H1 (cell line): ENCODE measurements around the gene ZNRF3. TPM values are rescaled to one million over a fixed set of nuclear protein-coding genes. Genes with fewer than 3 reads are reported as not detected.

Source experiments
- ASH2L ChIP-seq: fragments of 200-600, 300-600 bp; sonication (generic); IDR thresholded peaks from one replicate; pipeline ENCODE4 v1.7.1; 2017; ENCODE audit warnings: low read length
- CTCF ChIP-seq, 3 experiments: IDR thresholded peaks; 1 replicate in 2 of 3; 2 replicates in 1 of 3; pipeline versions ENCODE4 v1.5.1 to v1.6.1; 2011; ENCODE audit warnings: low read length in 3 of 3, mild to moderate bottlenecking in 3 of 3, inconsistent platforms in 2 of 3, low read depth in 1 of 3, moderate library complexity in 1 of 3; ENCODE audit not compliant: insufficient read depth in 1 of 3; ENCODE audit errors: control extremely low read depth in 1 of 3
- HDAC6 ChIP-seq: IDR thresholded peaks from one replicate; pipeline ENCODE4 v1.7.1; 2012; ENCODE audit warnings: low read depth, mild to moderate bottlenecking, inconsistent platforms, low read length, moderate library complexity
- JUN ChIP-seq: IDR thresholded peaks from 2 replicates; pipeline ENCODE4 v1.6.1; 2011; ENCODE audit warnings: low read depth, mild to moderate bottlenecking, improper control_type of control experiment, low read length
- KDM4A ChIP-seq: IDR thresholded peaks from one replicate; pipeline ENCODE4 v1.7.1; 2012; ENCODE audit warnings: low read depth, mild to moderate bottlenecking, moderate library complexity, low read length, inconsistent platforms; ENCODE audit not compliant: severe bottlenecking
- MAX ChIP-seq: IDR thresholded peaks from 2 replicates; pipeline ENCODE4 v1.6.1; 2012; ENCODE audit warnings: inconsistent platforms
- RNF2 ChIP-seq: fragments of 200-900, 300-1000 bp; sonication (generic); IDR thresholded peaks from 2 replicates; pipeline ENCODE4 v1.7.1; 2016; ENCODE audit warnings: borderline replicate concordance, low read depth, mild to moderate bottlenecking, antibody characterized with exemption, low read length; ENCODE audit not compliant: poor library complexity, severe bottlenecking; ENCODE audit errors: missing control alignments
- polyA plus RNA-seq, 7 experiments: library from polyadenylated mRNA; depleted of rRNA in 3 of 7; stranded (reverse) in 5 of 7; unstranded in 2 of 7; fragments of >200 nt in 5 of 7; fragments of 200-250 nt in 2 of 7; gene quantifications; 1 replicate in 5 of 7; 2 replicates in 1 of 7; 4 replicates in 1 of 7; pipeline versions ENCODE4 v1.2.1 to v1.2.3, GENCODE V29; 2011 to 2013; ENCODE audit warnings: missing spikeins in 2 of 7, mixed read lengths in 2 of 7
- total RNA-seq: library from RNA; stranded (reverse); fragmentation: NEBNext Ultra II Directional; extraction: Animal tissue kit (Norgen Biotek cat#: 25700); gene quantifications from 2 replicates; pipeline ENCODE4 v1.2.1, GENCODE V29; 2021
- TF ChIP-seq, protein P1 (sequence below): fragments of 300-600 bp; sonication (generic); IDR thresholded peaks from 2 replicates; pipeline ENCODE4 v1.7.1; 2012; ENCODE audit warnings: low read length, moderate library complexity, mild to moderate bottlenecking, inconsistent platforms; ENCODE audit not compliant: insufficient replicate concordance

Gene ZNRF3
- total and polyA plus RNA-seq, 2 of the 8 experiments (the other 6 are each of a cell fraction or from before 2014, with no cell fraction given) = 14.1 to 21.7 TPM

DNA sequence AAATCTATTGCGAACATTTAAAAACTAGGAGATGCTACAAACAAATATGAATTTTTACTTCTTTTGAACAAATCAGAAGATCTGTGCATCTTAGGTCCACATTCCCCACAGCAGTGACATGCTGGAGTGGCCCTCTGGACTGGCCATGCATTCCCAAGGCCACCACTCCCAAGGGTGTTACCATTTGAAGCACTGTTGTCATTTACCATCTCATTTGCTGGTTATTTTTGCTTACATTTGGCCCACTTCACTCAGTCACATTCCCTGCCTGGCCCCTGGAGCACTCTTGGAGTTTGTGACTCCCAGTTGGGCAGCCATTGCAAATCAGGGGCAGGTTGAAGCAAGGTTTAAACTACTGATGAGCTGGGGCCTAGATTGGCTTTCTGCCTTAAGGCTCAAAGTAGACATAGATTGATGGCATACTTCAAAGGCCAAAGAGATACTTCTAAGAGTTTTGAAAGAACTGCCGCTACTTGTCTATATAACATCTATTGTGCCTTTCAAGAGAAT, 8.5 kb upstream of the ZNRF3 start (continued):
- TF ChIP-seq, protein P1, sequence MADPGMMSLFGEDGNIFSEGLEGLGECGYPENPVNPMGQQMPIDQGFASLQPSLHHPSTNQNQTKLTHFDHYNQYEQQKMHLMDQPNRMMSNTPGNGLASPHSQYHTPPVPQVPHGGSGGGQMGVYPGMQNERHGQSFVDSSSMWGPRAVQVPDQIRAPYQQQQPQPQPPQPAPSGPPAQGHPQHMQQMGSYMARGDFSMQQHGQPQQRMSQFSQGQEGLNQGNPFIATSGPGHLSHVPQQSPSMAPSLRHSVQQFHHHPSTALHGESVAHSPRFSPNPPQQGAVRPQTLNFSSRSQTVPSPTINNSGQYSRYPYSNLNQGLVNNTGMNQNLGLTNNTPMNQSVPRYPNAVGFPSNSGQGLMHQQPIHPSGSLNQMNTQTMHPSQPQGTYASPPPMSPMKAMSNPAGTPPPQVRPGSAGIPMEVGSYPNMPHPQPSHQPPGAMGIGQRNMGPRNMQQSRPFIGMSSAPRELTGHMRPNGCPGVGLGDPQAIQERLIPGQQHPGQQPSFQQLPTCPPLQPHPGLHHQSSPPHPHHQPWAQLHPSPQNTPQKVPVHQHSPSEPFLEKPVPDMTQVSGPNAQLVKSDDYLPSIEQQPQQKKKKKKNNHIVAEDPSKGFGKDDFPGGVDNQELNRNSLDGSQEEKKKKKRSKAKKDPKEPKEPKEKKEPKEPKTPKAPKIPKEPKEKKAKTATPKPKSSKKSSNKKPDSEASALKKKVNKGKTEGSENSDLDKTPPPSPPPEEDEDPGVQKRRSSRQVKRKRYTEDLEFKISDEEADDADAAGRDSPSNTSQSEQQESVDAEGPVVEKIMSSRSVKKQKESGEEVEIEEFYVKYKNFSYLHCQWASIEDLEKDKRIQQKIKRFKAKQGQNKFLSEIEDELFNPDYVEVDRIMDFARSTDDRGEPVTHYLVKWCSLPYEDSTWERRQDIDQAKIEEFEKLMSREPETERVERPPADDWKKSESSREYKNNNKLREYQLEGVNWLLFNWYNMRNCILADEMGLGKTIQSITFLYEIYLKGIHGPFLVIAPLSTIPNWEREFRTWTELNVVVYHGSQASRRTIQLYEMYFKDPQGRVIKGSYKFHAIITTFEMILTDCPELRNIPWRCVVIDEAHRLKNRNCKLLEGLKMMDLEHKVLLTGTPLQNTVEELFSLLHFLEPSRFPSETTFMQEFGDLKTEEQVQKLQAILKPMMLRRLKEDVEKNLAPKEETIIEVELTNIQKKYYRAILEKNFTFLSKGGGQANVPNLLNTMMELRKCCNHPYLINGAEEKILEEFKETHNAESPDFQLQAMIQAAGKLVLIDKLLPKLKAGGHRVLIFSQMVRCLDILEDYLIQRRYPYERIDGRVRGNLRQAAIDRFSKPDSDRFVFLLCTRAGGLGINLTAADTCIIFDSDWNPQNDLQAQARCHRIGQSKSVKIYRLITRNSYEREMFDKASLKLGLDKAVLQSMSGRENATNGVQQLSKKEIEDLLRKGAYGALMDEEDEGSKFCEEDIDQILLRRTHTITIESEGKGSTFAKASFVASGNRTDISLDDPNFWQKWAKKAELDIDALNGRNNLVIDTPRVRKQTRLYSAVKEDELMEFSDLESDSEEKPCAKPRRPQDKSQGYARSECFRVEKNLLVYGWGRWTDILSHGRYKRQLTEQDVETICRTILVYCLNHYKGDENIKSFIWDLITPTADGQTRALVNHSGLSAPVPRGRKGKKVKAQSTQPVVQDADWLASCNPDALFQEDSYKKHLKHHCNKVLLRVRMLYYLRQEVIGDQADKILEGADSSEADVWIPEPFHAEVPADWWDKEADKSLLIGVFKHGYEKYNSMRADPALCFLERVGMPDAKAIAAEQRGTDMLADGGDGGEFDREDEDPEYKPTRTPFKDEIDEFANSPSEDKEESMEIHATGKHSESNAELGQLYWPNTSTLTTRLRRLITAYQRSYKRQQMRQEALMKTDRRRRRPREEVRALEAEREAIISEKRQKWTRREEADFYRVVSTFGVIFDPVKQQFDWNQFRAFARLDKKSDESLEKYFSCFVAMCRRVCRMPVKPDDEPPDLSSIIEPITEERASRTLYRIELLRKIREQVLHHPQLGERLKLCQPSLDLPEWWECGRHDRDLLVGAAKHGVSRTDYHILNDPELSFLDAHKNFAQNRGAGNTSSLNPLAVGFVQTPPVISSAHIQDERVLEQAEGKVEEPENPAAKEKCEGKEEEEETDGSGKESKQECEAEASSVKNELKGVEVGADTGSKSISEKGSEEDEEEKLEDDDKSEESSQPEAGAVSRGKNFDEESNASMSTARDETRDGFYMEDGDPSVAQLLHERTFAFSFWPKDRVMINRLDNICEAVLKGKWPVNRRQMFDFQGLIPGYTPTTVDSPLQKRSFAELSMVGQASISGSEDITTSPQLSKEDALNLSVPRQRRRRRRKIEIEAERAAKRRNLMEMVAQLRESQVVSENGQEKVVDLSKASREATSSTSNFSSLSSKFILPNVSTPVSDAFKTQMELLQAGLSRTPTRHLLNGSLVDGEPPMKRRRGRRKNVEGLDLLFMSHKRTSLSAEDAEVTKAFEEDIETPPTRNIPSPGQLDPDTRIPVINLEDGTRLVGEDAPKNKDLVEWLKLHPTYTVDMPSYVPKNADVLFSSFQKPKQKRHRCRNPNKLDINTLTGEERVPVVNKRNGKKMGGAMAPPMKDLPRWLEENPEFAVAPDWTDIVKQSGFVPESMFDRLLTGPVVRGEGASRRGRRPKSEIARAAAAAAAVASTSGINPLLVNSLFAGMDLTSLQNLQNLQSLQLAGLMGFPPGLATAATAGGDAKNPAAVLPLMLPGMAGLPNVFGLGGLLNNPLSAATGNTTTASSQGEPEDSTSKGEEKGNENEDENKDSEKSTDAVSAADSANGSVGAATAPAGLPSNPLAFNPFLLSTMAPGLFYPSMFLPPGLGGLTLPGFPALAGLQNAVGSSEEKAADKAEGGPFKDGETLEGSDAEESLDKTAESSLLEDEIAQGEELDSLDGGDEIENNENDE = no peak
- no peak for TF ChIP-seq CTCF (IDR thresholded peaks at IDR 0.05; ENCODE audit: control extremely low read depth in 1 of 3, insufficient read depth in 1 of 3, low read depth in 1 of 3, low read length in 3 of 3)
- TF ChIP-seq MAX = no peak
- no peak for TF ChIP-seq KDM4A
- no peak for TF ChIP-seq ASH2L
- no peak for TF ChIP-seq RNF2
- TF ChIP-seq HDAC6 = no peak
- TF ChIP-seq JUN = no peak
